Muscle layer of duodenum (tissue), 2 donors: ENCODE results near the gene ARMCX4.

Source experiments
- H3K27ac ChIP-seq: one replicate; pipeline ENCODE4 v1.7.0; 2013; ENCODE audit warnings: mild to moderate bottlenecking, low read length
- H3K27me3 ChIP-seq: one replicate; pipeline ENCODE4 v1.7.0; 2013; ENCODE audit warnings: low read depth, mild to moderate bottlenecking, control low read depth, low read length
- H3K36me3 ChIP-seq, 2 donors: one replicate each; pipeline ENCODE4 v1.7.0; 2013; ENCODE audit warnings: low read length in 2 of 2, control low read depth in 1 of 2, mild to moderate bottlenecking in 1 of 2; ENCODE audit not compliant: insufficient read depth in 2 of 2, control insufficient read depth in 1 of 2
- H3K4me1 ChIP-seq, 2 donors: one replicate each; pipeline ENCODE4 v1.7.0; 2013; ENCODE audit warnings: low read length in 2 of 2, mild to moderate bottlenecking in 2 of 2, control low read depth in 1 of 2, moderate library complexity in 1 of 2; ENCODE audit not compliant: insufficient read depth in 2 of 2, control insufficient read depth in 1 of 2
- H3K4me3 ChIP-seq, 2 donors: one replicate each; pipeline ENCODE4 v1.7.0; 2013; ENCODE audit warnings: low read length in 2 of 2, low read depth in 1 of 2, mild to moderate bottlenecking in 1 of 2
- H3K9me3 ChIP-seq, 2 donors: one replicate each; pipeline ENCODE4 v1.7.0; 2013; ENCODE audit warnings: low read length in 2 of 2, control low read depth in 1 of 2, mild to moderate bottlenecking in 1 of 2; ENCODE audit not compliant: control insufficient read depth in 1 of 2
- donor health status: healthy.

Gene ARMCX4

DNA sequence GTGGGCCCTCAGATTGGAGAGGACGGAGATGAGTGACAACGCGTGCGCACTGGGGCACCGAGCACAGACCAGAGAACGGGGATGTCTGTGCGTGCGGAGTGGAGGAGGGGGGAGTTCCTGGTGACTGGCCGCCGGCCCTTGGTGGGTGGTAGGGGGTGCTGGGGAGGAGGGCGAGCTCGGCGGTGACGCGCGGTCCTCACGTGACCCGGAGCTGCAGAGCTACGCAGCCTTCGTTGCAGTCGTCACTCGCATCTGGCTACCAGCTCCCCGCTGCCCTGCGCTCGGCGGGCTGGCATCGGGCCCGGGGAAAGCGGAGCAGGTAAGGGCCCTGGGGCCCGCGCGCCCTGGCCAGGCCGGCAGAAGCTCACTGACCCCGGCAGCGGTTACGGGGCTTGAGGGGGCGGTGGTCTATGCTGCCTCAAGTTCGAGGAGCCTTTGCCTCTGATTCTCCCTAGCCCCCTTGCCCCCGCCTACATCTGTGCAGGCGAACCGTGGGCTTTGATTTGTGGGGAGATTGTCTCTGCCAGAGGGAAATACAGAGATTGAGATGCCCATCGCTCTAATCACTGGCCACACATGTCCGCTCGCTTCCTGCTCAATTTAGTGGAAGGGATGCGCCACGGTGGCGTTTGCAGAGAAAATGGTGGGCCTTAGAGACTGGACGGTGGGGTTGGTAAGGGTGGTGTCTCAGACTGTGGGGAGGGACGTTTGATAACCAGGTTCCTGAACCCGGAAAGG, at the start of gene ARMCX4:
ARMCX4 (plus strand) TSS at position 245 of the 738 bp plus-strand sequence. CDS start 3,134 bp downstream, outside the sequence.
- peak within 1 kb of the TSS; percentile 62 to 70 for H3K4me3 ChIP-seq
- H3K4me1 ChIP-seq, result no peaks in the 10 kb centered on the region
- no peak within 1 kb of the TSS for H3K27ac ChIP-seq
- peaks cover 0 to 4% of the 10 kb centered on the region in 2 donors for H3K36me3 ChIP-seq
- no peaks in the 10 kb centered on the region for H3K9me3 ChIP-seq
- H3K27me3 ChIP-seq, result no peaks in the 10 kb centered on the region

DNA sequence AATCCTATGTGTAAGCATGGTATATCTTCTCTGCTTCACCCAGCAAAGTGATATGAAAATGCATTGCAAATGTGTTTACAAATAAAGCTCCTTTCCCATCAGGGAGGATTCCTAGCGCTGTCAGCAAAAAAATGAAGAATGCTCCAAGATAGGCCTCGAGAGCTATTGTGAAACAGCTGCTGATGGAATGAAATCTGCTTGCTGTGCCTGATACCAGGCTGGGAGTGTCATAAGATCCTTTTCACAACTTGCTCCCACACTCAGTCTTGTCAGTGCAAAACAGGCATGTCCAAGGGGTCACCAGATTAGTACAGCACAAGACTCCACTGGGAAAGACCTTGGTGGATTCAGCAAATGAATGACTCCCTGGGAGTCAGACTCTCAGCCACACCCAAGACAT, 43.2 kb upstream of the ARMCX4 start:
- peaks cover 12 to 30% of the 10 kb centered on the region in 2 donors for H3K36me3 ChIP-seq
- H3K27ac ChIP-seq, result no peak overlapping the region
- H3K4me3 ChIP-seq, result no peak overlapping the region

DNA sequence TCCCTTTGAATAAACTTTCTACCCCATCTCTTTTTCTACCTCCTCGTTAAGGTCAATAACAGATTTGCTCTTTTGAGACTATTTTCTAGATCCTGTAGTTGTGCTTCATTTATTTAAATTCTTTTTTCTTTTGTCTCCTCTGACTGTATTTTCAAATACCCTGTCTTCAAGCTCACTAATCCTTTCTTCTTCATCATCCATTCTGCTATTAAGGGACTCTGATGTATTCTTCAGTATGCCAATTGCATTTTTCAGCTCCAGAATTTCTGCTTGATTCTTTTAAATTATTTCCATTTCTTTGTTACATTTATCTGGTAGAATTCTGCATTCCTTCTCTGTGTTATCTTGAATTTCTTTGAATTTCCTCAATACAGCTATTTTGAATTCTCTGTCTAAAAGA, 36.0 kb upstream of the ARMCX4 start:
- no peak overlapping the region for H3K4me3 ChIP-seq
- peaks cover 4 to 7% of the 10 kb centered on the region in 2 donors for H3K36me3 ChIP-seq

More for the DNA sequence above, 43.2 kb upstream of the ARMCX4 start:
- no peaks in the 10 kb centered on the region for H3K4me1 ChIP-seq
- no peaks in the 10 kb centered on the region for H3K9me3 ChIP-seq
- no peaks in the 10 kb centered on the region for H3K27me3 ChIP-seq

DNA sequence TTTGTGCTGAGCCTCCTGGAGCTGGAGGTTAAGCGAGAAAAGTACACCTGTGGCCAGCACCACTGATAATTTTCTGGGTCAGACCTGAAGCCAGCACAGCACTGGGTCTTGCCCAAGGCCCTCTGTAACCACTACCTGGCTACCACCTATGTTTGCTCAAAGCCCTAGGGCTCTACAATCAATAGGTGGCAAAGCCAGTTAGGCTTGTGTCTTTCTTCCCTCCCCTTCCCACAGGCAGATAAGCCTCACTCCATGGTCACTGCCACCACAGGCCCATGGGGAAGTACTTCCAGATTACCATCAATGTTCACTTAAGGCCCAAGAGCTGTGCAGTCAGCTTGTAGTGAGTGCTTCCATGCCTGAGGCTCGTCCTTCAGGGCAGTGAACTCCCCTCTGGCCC, 35.2 kb upstream of the ARMCX4 start:
- no peaks in the 10 kb centered on the region for H3K9me3 ChIP-seq
- no peak overlapping the region for H3K4me3 ChIP-seq
- H3K4me1 ChIP-seq, result peaks cover 0 to 11% of the 10 kb centered on the region in 2 donors
- H3K36me3 ChIP-seq, result peaks cover 4% of the 10 kb centered on the region in 2 donors
- no peaks in the 10 kb centered on the region for H3K27me3 ChIP-seq
- H3K27ac ChIP-seq, result no peak overlapping the region

More for the DNA sequence above, 36.0 kb upstream of the ARMCX4 start:
- Histone ChIP-seq H3K9me3 (no peaks in the 10 kb centered on the region), H3K4me1 (peaks cover 0 to 11% of the 10 kb centered on the region in 2 donors), H3K27ac (no peak overlapping the region), H3K27me3 (no peaks in the 10 kb centered on the region)

DNA sequence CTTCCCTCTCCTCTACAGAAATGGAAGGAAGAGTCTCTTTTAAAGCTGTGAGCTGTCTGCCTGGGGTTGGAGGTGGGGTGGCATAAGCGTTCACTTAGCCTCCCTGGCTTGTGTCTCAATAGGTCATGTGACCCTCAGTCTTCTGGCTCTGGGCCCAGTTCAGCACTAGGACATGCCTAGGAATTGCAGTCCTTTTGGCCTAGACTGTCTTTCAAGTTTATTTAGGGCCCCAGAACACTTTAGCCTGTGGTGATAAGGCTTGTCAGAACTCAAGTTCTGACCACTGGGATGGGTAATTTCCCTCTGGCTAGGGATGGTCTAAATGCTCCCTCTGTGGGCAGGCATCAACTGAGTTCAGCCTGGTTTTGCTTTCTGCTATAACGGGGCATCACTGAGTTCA, 34.3 kb upstream of the ARMCX4 start:
- no peaks in the 10 kb centered on the region for H3K27me3 ChIP-seq
- no peaks in the 10 kb centered on the region for H3K9me3 ChIP-seq
- H3K4me3 ChIP-seq, result no peak overlapping the region
- H3K27ac ChIP-seq, result no peak overlapping the region
- H3K36me3 ChIP-seq, result peaks cover 0 to 4% of the 10 kb centered on the region in 2 donors
- peaks cover 0 to 11% of the 10 kb centered on the region in 2 donors for H3K4me1 ChIP-seq

DNA sequence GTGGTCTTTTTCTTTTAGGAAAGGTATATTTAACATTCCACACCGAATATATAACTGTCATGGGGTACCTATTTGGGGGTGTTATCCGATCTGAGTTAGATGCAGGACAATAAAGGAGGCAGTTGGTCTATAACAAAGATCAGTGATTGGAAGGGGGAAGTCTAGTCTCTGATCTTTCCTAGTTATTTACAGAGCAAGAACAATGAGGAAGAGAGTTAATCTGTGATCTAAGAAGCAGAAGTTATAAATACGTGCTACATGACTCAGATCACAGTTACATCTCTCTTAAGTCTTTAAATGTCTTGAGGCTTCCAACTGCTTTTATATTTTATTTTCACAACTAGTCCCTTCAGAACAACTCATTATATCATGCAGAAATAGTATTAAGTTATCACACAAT, 33.2 kb upstream of the ARMCX4 start:
- no peaks in the 10 kb centered on the region for H3K36me3 ChIP-seq
- no peak overlapping the region for H3K4me3 ChIP-seq
- no peak overlapping the region for H3K27ac ChIP-seq
- peaks cover 0 to 11% of the 10 kb centered on the region in 2 donors for H3K4me1 ChIP-seq
- H3K27me3 ChIP-seq, result no peaks in the 10 kb centered on the region
- H3K9me3 ChIP-seq, result no peaks in the 10 kb centered on the region

DNA sequence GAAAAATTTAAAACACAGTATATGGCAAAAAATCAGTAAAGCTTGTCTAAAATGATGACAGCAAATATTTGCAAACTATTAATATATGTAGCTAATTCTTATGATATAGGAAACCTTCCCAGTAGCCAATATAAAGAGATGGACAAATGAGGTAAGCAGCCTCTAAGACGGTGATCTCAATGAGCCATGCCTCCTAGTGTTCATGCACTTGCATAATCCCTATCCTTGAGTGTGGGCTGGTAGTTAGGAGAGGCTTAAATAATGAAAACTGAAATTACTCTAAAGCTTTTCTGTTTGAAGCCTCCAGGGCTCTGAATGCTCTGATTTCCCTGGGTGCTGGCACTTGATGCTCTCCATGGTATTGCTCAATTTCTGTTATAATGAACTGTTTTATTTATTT, 24.6 kb upstream of the ARMCX4 start:
- Histone ChIP-seq H3K27me3 (no peaks in the 10 kb centered on the region), H3K4me1 (no peaks in the 10 kb centered on the region), H3K4me3 (no peak overlapping the region), H3K9me3 (no peaks in the 10 kb centered on the region), H3K27ac (no peak overlapping the region), H3K36me3 (no peaks in the 10 kb centered on the region)

DNA sequence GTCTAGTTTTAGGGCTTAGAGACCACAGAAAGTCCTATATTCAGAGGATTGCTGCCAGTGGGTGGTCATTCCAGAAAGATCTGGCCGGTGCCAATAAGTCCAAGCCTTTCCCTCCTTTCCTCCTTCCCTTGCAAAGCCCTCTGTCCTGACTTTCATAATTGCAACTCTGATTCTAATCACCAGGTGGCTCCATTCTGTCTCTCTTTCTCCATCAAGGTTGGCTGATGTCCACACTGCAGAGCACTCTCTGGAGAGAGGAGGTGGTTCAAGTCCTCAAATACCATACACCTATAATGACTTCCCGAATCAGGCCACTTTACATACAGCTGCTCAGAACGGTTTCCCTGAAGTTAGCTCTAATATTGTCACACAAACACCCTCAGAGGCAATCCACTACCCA, 22.4 kb upstream of the ARMCX4 start:
- no peaks in the 10 kb centered on the region for H3K9me3 ChIP-seq
- no peak overlapping the region for H3K27ac ChIP-seq
- H3K36me3 ChIP-seq, result no peaks in the 10 kb centered on the region
- H3K4me3 ChIP-seq, result no peak overlapping the region
- H3K4me1 ChIP-seq, result no peaks in the 10 kb centered on the region
- no peaks in the 10 kb centered on the region for H3K27me3 ChIP-seq

DNA sequence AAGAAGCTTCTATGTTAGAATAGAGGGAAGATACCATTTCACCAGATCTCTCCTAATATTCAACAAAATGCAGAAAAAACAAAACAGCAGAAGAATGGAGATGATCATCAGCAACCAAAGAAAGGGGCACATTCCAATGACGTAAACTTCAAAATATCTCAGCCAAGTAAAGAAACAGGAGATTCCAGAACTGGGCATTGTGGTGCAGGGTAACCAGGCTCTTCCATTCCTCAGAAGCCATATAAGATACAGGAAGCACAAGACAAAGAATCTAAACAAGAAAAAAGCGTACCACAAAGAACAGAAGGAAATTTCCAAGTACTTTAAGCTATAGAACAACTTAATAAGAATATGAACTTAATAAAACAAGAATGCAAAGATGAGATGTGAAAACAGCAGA, 6.9 kb upstream of the ARMCX4 start:
- H3K27me3 ChIP-seq, result no peaks in the 10 kb centered on the region
- no peak overlapping the region for H3K4me3 ChIP-seq
- H3K36me3 ChIP-seq, result no peaks in the 10 kb centered on the region
- no peaks in the 10 kb centered on the region for H3K4me1 ChIP-seq
- H3K27ac ChIP-seq, result no peak overlapping the region
- H3K9me3 ChIP-seq, result no peaks in the 10 kb centered on the region

DNA sequence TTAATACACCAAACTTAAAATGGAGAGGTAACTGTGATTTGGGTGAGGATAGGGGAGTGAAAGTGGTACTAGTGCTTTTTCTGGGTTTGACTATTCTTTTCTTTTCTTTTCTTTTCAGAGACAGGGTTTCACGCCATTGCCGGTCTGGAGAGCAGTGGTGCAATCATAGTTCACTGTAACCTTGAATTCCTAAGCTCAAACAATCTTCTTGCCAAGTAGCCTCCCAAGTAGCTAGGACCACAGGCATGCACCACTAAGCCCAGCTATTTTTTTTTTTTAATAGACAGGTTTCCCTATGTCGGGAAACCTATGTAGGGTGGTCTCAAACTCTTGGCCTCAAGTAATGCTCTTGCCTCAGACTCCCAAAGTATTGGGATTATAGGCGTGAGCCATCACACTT, 3.0 kb upstream of the ARMCX4 start:
- Histone ChIP-seq H3K27me3 (no peaks in the 10 kb centered on the region), H3K27ac (no peak overlapping the region), H3K9me3 (no peaks in the 10 kb centered on the region), H3K36me3 (no peaks in the 10 kb centered on the region), H3K4me3 (no peak overlapping the region), H3K4me1 (no peaks in the 10 kb centered on the region)

DNA sequence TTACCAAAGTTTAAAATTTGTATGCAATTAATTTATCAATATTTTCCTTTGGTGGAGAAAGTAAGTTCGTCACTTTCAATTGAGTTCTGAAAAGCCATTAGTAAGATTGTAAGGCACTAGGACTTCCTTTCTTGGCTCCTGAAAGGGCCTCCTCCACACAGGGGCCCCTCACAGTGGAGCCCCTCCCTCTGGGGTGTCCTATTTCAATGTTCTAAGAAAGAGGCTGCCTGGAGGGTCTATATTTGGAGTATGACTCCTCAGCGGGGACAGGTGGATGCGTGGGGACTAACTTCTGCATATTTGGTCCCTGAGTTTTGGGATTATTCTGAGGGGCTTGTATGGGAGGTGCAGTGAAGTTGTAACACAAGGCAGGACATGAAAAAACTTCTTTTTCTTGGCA, 1.6 kb upstream of the ARMCX4 start:
- no peak overlapping the region for H3K4me3 ChIP-seq
- no peaks in the 10 kb centered on the region for H3K9me3 ChIP-seq
- no peak overlapping the region for H3K27ac ChIP-seq
- H3K4me1 ChIP-seq, result no peaks in the 10 kb centered on the region
- no peaks in the 10 kb centered on the region for H3K27me3 ChIP-seq
- no peaks in the 10 kb centered on the region for H3K36me3 ChIP-seq

DNA sequence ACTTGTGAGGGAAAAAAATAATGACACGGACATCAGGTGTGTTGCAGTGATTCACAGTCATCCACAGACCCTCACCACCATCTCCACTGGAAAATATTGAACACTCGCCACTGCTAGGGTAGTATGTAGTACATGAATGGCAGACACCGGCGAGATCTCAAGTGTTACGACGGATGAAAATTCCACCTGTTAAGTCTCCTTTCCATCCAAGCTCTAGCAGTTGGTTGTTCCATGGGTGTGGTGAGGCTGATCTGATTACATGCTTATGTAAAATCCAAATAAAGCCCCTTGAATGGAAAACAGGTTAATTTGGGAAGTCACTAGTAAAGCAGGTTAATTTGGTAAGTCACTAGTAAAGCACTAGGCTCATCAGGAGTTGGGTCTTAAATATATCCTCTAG, 1.1 kb upstream of the ARMCX4 start:
- no peak overlapping the region for H3K27ac ChIP-seq
- H3K9me3 ChIP-seq, result no peaks in the 10 kb centered on the region
- no peak overlapping the region for H3K4me3 ChIP-seq
- H3K4me1 ChIP-seq, result no peaks in the 10 kb centered on the region
- no peaks in the 10 kb centered on the region for H3K27me3 ChIP-seq
- H3K36me3 ChIP-seq, result no peaks in the 10 kb centered on the region
